Measurements from ENCODE around the gene PHLDB1. TPM values are rescaled to one million over a fixed set of nuclear protein-coding genes. Genes with fewer than 3 reads are reported as not detected.

Gene PHLDB1
- total RNA-seq, 3 donors from 2014 or later: 104 to 150 (median 109) TPM

GRCh38 chr11:118628861-118629549 lies 21.6 kb downstream of the PHLDB1 start:
- intact Hi-C loops (cut with DNase I; ENCODE audit: low total_unique reads): no loop called here
- peak overlapping the region in 1 of 2 donors; percentile 46 for H3K27ac ChIP-seq
- no peak for TF ChIP-seq CTCF (IDR thresholded peaks at IDR 0.05)
- no peak for TF ChIP-seq POLR2AphosphoS5 (IDR thresholded peaks at IDR 0.05)
- TF ChIP-seq POLR2A (IDR thresholded peaks at IDR 0.05): no peak
- no peaks in the 10 kb centered on the region for H3K9me3 ChIP-seq
- H3K36me3 ChIP-seq: no peaks in the 10 kb centered on the region
- no peak overlapping the region for H3K4me3 ChIP-seq
- peaks cover 0 to 4% of the 10 kb centered on the region in 2 donors for H3K4me1 ChIP-seq
- no peak for DNase-seq (ENCODE audit: low spot score in 2 of 2)
- no peaks in the 10 kb centered on the region for H3K27me3 ChIP-seq

- H3K27ac ChIP-seq: peak overlapping the region; percentile 14 to 30
- no peaks in the 10 kb centered on the region for H3K27me3 ChIP-seq
- H3K4me1 ChIP-seq: peaks cover 3 to 11% of the 10 kb centered on the region in 2 donors
- DNase-seq (ENCODE audit: low spot score in 2 of 2): no peak
- TF ChIP-seq POLR2A (IDR thresholded peaks at IDR 0.05): no peak
- no peak for TF ChIP-seq CTCF (IDR thresholded peaks at IDR 0.05)
- TF ChIP-seq POLR2AphosphoS5 (IDR thresholded peaks at IDR 0.05): no peak
- H3K4me3 ChIP-seq: no peak overlapping the region
- H3K36me3 ChIP-seq: no peaks in the 10 kb centered on the region
- no peaks in the 10 kb centered on the region for H3K9me3 ChIP-seq
- intact Hi-C loops (cut with DNase I; ENCODE audit: low total_unique reads): no loop called here
Observed at GRCh38 chr11:118629761-118630661, 22.6 kb downstream of the PHLDB1 start.

- Histone ChIP-seq H3K4me3 (no peak overlapping the region), H3K27ac (no peak overlapping the region), H3K9me3 (no peaks in the 10 kb centered on the region), H3K4me1 (peaks cover 5 to 11% of the 10 kb centered on the region in 2 donors), H3K36me3 (no peaks in the 10 kb centered on the region), H3K27me3 (no peaks in the 10 kb centered on the region)
- intact Hi-C loops (cut with DNase I; ENCODE audit: low total_unique reads): no loop called here
- TF ChIP-seq POLR2A (IDR thresholded peaks at IDR 0.05) (no peak), POLR2AphosphoS5 (IDR thresholded peaks at IDR 0.05) (no peak), CTCF (IDR thresholded peaks at IDR 0.05) (no peak)
- DNase-seq (ENCODE audit: low spot score in 2 of 2): no peak
Observed at GRCh38 chr11:118631142-118631909, 23.9 kb downstream of the PHLDB1 start.

- intact Hi-C loops (cut with DNase I; ENCODE audit: low total_unique reads): no loop called here
- H3K27me3 ChIP-seq: no peaks in the 10 kb centered on the region
- H3K4me1 ChIP-seq: peaks cover 5 to 11% of the 10 kb centered on the region in 2 donors
- H3K4me3 ChIP-seq: no peak overlapping the region
- no peaks in the 10 kb centered on the region for H3K36me3 ChIP-seq
- no peak for TF ChIP-seq CTCF (IDR thresholded peaks at IDR 0.05)
- no peaks in the 10 kb centered on the region for H3K9me3 ChIP-seq
- no peak for DNase-seq (ENCODE audit: low spot score in 2 of 2)
- peak overlapping the region in 1 of 2 donors; percentile 87 for H3K27ac ChIP-seq
Observed at GRCh38 chr11:118632577-118633318, 25.3 kb downstream of the PHLDB1 start.

Measured in breast epithelium (tissue), 4 donors.